Endothelial cell of umbilical vein (primary cell): Measurements from ENCODE around the gene DTD1. TPM values are rescaled to one million over a fixed set of nuclear protein-coding genes. Genes with fewer than 3 reads are reported as not detected.

ENCODE experiments used
- BruUV-seq: library from RNA; stranded (reverse); fragments of 400-500 nt; replicated peaks from 2 replicates; lab custom pipeline; 2021; lab: Mats Ljungman, UMichigan
- CTCF ChIA-PET: fragments of 300-600, 350-600 bp; sonication (Branson Sonifier 250); formaldehyde crosslinking; loops from one replicate; lab custom pipeline; 2021; ENCODE audit warnings: antibody characterized with exemption, inconsistent platforms; lab: Charles Lee
- POLR2A ChIA-PET: fragments of 300-600, 350-600 bp; sonication (Branson Sonifier 250); formaldehyde crosslinking; loops from one replicate; lab custom pipeline; 2021; ENCODE audit warnings: antibody characterized with exemption, inconsistent platforms; lab: Charles Lee
- DNase-seq: peaks from one replicate; pipeline ENCODE4 v3.0.0-alpha.2; 2011; ENCODE audit warnings: low read depth, low spot score
- FAIRE-seq: peaks from 2 replicates; lab custom pipeline; 2011; peaks lifted over from hg19 to GRCh38; lab: Jason Lieb, UNC
- H2AFZ ChIP-seq: 2 replicates; pipeline ENCODE4 v1.6.0; 2012; ENCODE audit warnings: low read depth, low read length, control low read depth, inconsistent platforms
- H3K27ac ChIP-seq: 2 replicates; pipeline ENCODE4 v1.5.1; 2011; ENCODE audit warnings: low read depth, mild to moderate bottlenecking, control low read depth, low read length, moderate library complexity; ENCODE audit not compliant: insufficient read depth
- H3K27me3 ChIP-seq, 2 experiments: 2 replicates each; pipeline versions ENCODE4 v1.6.0 to v1.6.1; 2011; ENCODE audit warnings: low read length in 2 of 2, mixed read lengths in 1 of 2; ENCODE audit not compliant: control insufficient read depth in 2 of 2, insufficient read depth in 2 of 2
- H3K36me3 ChIP-seq, 2 experiments: 2 replicates in 1 of 2; 3 replicates in 1 of 2; pipeline ENCODE4 v1.5.1; 2011; ENCODE audit warnings: low read length in 2 of 2, mild to moderate bottlenecking in 1 of 2, moderate library complexity in 1 of 2; ENCODE audit not compliant: control insufficient read depth in 2 of 2, insufficient read depth in 2 of 2; ENCODE audit errors: extremely low read depth in 1 of 2
- H3K4me1 ChIP-seq: 3 replicates; pipeline ENCODE4 v1.5.1; 2011; ENCODE audit warnings: mild to moderate bottlenecking, low read length; ENCODE audit not compliant: control insufficient read depth, insufficient read depth; ENCODE audit errors: extremely low read depth
- H3K4me2 ChIP-seq: 2 replicates; pipeline ENCODE4 v1.6.1; 2011; ENCODE audit warnings: low read length, control low read depth, mixed read lengths; ENCODE audit not compliant: insufficient read depth
- H3K4me3 ChIP-seq, 3 experiments: fragments of 200-600 bp in 1 of 3; sonication (generic), shearing (Covaris generic) in 1 of 3; replicated peaks in 1 of 3; 2 replicates each; pipeline ENCODE4 v1.5.1; 2011 to 2016; ENCODE audit warnings: control low read depth in 3 of 3, low read length in 3 of 3, mild to moderate bottlenecking in 2 of 3, inconsistent platforms in 1 of 3, low read depth in 1 of 3, moderate library complexity in 1 of 3; ENCODE audit not compliant: insufficient read depth in 1 of 3
- H3K79me2 ChIP-seq: 2 replicates; pipeline ENCODE4 v1.6.0; 2012; ENCODE audit warnings: low read length, inconsistent platforms; ENCODE audit not compliant: control insufficient read depth, insufficient read depth
- H3K9ac ChIP-seq: replicated peaks from 2 replicates; pipeline ENCODE3; 2011; ENCODE audit warnings: low read length, control low read depth; ENCODE audit not compliant: insufficient read depth; ENCODE audit errors: extremely low read depth
- H3K9me1 ChIP-seq: replicated peaks from 3 replicates; pipeline ENCODE4 v1.6.0; 2011; ENCODE audit warnings: mild to moderate bottlenecking, low read length; ENCODE audit not compliant: control insufficient read depth, insufficient read depth; ENCODE audit errors: extremely low read depth
- H3K9me3 ChIP-seq: replicated peaks from 2 replicates; pipeline ENCODE4 v1.5.1; 2012; ENCODE audit warnings: low read length, inconsistent platforms; ENCODE audit not compliant: control insufficient read depth, insufficient read depth
- H4K20me1 ChIP-seq: replicated peaks from 2 replicates; pipeline ENCODE3; 2011; ENCODE audit warnings: mild to moderate bottlenecking, low read length; ENCODE audit not compliant: control insufficient read depth, insufficient read depth; ENCODE audit errors: extremely low read depth
- CTCF ChIP-seq, 2 donors: IDR thresholded peaks; 1 replicate in 1 of 2; 2 replicates in 1 of 2; pipeline ENCODE4 v1.5.1; 2011; ENCODE audit warnings: low read length in 2 of 2, mild to moderate bottlenecking in 2 of 2, moderate library complexity in 2 of 2, control low read depth in 1 of 2, inconsistent platforms in 1 of 2, low read depth in 1 of 2; ENCODE audit not compliant: insufficient read depth in 1 of 2; ENCODE audit errors: extremely low read depth in 1 of 2
- EZH2 ChIP-seq: IDR thresholded peaks from 2 replicates; pipeline ENCODE4 v1.6.1; 2012; ENCODE audit warnings: borderline replicate concordance, low read depth, mild to moderate bottlenecking, moderate library complexity, low read length, inconsistent platforms; ENCODE audit not compliant: severe bottlenecking
- FOS ChIP-seq: IDR thresholded peaks from 2 replicates; pipeline ENCODE4 v1.6.1; 2011; ENCODE audit warnings: mild to moderate bottlenecking, low read length, moderate library complexity, borderline replicate concordance; ENCODE audit not compliant: insufficient read depth
- GATA2 ChIP-seq: IDR thresholded peaks from 2 replicates; pipeline ENCODE4 v1.7.0; 2011; ENCODE audit warnings: low read depth, mild to moderate bottlenecking, moderate library complexity, mixed read lengths, low read length; ENCODE audit not compliant: insufficient read length, insufficient read depth
- JUN ChIP-seq: IDR thresholded peaks from 2 replicates; pipeline ENCODE4 v1.6.1; 2011; ENCODE audit warnings: borderline replicate concordance, low read depth; ENCODE audit not compliant: insufficient read length, insufficient read depth
- MYC ChIP-seq: IDR thresholded peaks from one replicate; pipeline ENCODE4 v1.6.1; 2011; ENCODE audit warnings: mild to moderate bottlenecking, low read depth, low read length
- POLR2A ChIP-seq: IDR thresholded peaks from 2 replicates; pipeline ENCODE4 v1.6.1; 2012; ENCODE audit warnings: low read depth, mild to moderate bottlenecking, control low read depth, low read length
- POLR2AphosphoS5 ChIP-seq: IDR thresholded peaks from 2 replicates; pipeline ENCODE4 v1.6.1; 2012; ENCODE audit warnings: low read depth, mild to moderate bottlenecking, control low read depth, low read length, moderate library complexity; ENCODE audit not compliant: insufficient read depth
- dilution Hi-C: fragments of 300-500 bp; cut with MboI; formaldehyde crosslinking; loops from one replicate; pipeline ENCODE4 v1.15.0; 2019; ENCODE audit warnings: low sequenced_read_pairs; ENCODE audit not compliant: extremely low pct_ligation_motif_present
- intact Hi-C: fragments of 100-400 bp; cut with micrococcal nuclease; formaldehyde crosslinking; loops from one replicate; pipeline ENCODE4 v1.10.0; 2022
- polyA plus RNA-seq, 4 experiments: library from polyadenylated mRNA; depleted of rRNA in 3 of 4; stranded (reverse) in 3 of 4; unstranded in 1 of 4; fragments of >200 nt; gene quantifications; 2 replicates each; pipeline versions ENCODE4 v1.2.1 to v1.2.3, GENCODE V29; 2011 to 2012; ENCODE audit warnings: missing spikeins in 1 of 4
- total RNA-seq: library from RNA; stranded (reverse); gene quantifications from 2 replicates; pipeline ENCODE4 v1.2.3, GENCODE V29; 2021
- TF ChIP-seq, protein P1 (sequence below): IDR thresholded peaks from 2 replicates; pipeline ENCODE4 v1.6.1; 2011; ENCODE audit not compliant: insufficient read depth, insufficient read length

Gene DTD1
- total and polyA plus RNA-seq, 2 donors (not counting 3 experiments of a cell fraction or from before 2014, with no cell fraction given) = 48.2 to 50.8 TPM

GRCh38 chr20:18698735-18699380 is 111.0 kb downstream of the DTD1 start:
- Histone ChIP-seq H3K9ac (no peak overlapping the region), H3K27ac (no peak overlapping the region), H3K4me2 (no peak overlapping the region), H2AFZ (no peak overlapping the region), H4K20me1 (no peaks in the 10 kb centered on the region), H3K36me3 (no peaks in the 10 kb centered on the region), H3K4me3 (no peak overlapping the region), H3K9me3 (no peaks in the 10 kb centered on the region), H3K27me3 (no peaks in the 10 kb centered on the region), H3K79me2 (no peaks in the 10 kb centered on the region), H3K9me1 (no peaks in the 10 kb centered on the region), H3K4me1 (no peaks in the 10 kb centered on the region)
- intact Hi-C loops = no loop called here
- FAIRE-seq = no peak
- TF ChIP-seq POLR2AphosphoS5 = no peak
- TF ChIP-seq CTCF (IDR thresholded peaks at IDR 0.05; ENCODE audit: extremely low read depth in 1 of 2, insufficient read depth in 1 of 2, low read depth in 1 of 2, low read length in 2 of 2) = no peak
- TF ChIP-seq MYC = no peak
- TF ChIP-seq JUN = no peak
- no peak for TF ChIP-seq POLR2A
- TF ChIP-seq FOS = no peak
- TF ChIP-seq, protein P1, sequence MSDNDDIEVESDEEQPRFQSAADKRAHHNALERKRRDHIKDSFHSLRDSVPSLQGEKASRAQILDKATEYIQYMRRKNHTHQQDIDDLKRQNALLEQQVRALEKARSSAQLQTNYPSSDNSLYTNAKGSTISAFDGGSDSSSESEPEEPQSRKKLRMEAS = no peak
- TF ChIP-seq GATA2 = no peak
- TF ChIP-seq EZH2 = no peak
- ChIA-PET CTCF (no interaction called here), POLR2A (no interaction called here)
- no TSS peak for BruUV-seq
- DNase-seq = no peak
- dilution Hi-C loops = no loop called here
